Osteocyte (in vitro differentiated cells): Measurements from ENCODE around the gene CCDC142. TPM values are rescaled to one million over a fixed set of nuclear protein-coding genes. Genes with fewer than 3 reads are reported as not detected.

Experiments
- DNase-seq: peaks from one replicate; pipeline ENCODE4 v3.0.0; 2021; ENCODE audit warnings: mixed read lengths; ENCODE audit not compliant: unreplicated experiment; ENCODE audit errors: extremely low spot score
- H3K27ac Mint-ChIP-seq: one replicate; pipeline ENCODE4 v1.8.0; 2021; ENCODE audit warnings: mild to moderate bottlenecking, mixed read lengths; ENCODE audit not compliant: unreplicated experiment
- H3K27me3 Mint-ChIP-seq: one replicate; pipeline ENCODE4 v1.8.0; 2021; ENCODE audit warnings: mixed read lengths; ENCODE audit not compliant: unreplicated experiment
- H3K36me3 Mint-ChIP-seq: one replicate; pipeline ENCODE4 v1.8.0; 2021; ENCODE audit warnings: mixed read lengths; ENCODE audit not compliant: unreplicated experiment
- H3K4me1 Mint-ChIP-seq: one replicate; pipeline ENCODE4 v1.8.0; 2021; ENCODE audit warnings: mixed read lengths; ENCODE audit not compliant: unreplicated experiment
- H3K4me3 Mint-ChIP-seq: one replicate; pipeline ENCODE4 v1.8.0; 2021; ENCODE audit warnings: mild to moderate bottlenecking, moderate library complexity, mixed read lengths; ENCODE audit not compliant: unreplicated experiment
- H3K9me3 Mint-ChIP-seq: one replicate; pipeline ENCODE4 v1.8.0; 2021; ENCODE audit warnings: mixed read lengths; ENCODE audit not compliant: unreplicated experiment
- total RNA-seq: library from RNA; stranded (reverse); gene quantifications from 2 replicates; pipeline ENCODE4 v1.2.1, GENCODE V29; 2021
- TF ChIP-seq, protein P1 (sequence below): fragments of 200-600 bp; sonication (generic); IDR thresholded peaks from 2 replicates; pipeline ENCODE4 v1.5.0; 2021; ENCODE audit warnings: antibody characterized with exemption, mild to moderate bottlenecking, moderate library complexity

CCDC142 gene
- total RNA-seq, 1 donor from 2014 or later, result 20.6 TPM

DNA sequence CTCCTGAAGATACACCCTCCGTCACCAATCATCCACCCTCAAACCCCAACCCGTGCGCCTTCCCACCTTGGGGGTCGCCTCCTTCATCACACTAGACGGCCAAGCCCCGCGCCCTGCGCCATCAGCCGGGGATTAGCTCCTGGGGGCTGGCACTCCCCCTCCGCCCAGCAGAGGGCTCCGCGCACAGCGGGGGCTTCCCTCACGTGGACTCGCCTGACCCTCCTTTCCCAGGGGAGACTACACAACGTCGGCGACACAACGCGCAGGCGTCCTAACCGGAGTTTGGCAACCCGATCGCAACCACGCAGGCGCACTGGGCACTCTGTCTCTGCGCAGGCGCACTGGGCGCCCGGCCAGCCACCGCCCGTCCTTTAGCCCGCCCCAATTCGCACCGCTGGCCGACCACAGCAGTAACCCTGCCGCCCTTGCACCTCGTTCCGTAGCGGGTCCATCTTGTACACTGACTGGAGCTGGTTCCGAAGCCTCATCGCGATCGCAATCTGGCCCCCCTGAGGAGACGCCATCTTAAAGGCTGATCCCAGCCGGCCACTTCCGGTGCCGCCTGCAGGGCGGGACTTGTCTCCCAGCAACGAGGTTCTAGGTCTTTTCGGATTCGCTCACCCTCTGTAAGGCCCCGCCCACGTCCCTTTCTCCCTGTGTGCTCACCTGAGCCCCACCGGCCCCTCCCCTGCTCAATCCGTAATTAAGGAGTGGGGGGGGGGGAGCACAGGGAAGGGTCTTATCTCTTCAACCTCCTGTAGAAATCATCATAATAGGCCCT, 24.5 kb upstream of the CCDC142 start, which contains the start of gene PCGF1:
Gene PCGF1, minus strand, starts transcription at position 551 of the 781 bp plus-strand sequence. Its CDS starts 27 bp downstream, at position 524.
- peaks cover 34% of the 10 kb centered on the region for H3K27me3 Mint-ChIP-seq
- DNase-seq, result peak; percentile 98
- peaks cover 58% of the 10 kb centered on the region for H3K4me1 Mint-ChIP-seq
- peak within 1 kb of the TSS; percentile 98 for H3K4me3 Mint-ChIP-seq
- H3K27ac Mint-ChIP-seq, result peak within 1 kb of the TSS; percentile 100
- no peaks in the 10 kb centered on the region for H3K9me3 Mint-ChIP-seq
- H3K36me3 Mint-ChIP-seq, result peaks cover 20% of the 10 kb centered on the region
- TF ChIP-seq, protein P1, sequence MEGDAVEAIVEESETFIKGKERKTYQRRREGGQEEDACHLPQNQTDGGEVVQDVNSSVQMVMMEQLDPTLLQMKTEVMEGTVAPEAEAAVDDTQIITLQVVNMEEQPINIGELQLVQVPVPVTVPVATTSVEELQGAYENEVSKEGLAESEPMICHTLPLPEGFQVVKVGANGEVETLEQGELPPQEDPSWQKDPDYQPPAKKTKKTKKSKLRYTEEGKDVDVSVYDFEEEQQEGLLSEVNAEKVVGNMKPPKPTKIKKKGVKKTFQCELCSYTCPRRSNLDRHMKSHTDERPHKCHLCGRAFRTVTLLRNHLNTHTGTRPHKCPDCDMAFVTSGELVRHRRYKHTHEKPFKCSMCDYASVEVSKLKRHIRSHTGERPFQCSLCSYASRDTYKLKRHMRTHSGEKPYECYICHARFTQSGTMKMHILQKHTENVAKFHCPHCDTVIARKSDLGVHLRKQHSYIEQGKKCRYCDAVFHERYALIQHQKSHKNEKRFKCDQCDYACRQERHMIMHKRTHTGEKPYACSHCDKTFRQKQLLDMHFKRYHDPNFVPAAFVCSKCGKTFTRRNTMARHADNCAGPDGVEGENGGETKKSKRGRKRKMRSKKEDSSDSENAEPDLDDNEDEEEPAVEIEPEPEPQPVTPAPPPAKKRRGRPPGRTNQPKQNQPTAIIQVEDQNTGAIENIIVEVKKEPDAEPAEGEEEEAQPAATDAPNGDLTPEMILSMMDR, result peak; percentile 49

DNA sequence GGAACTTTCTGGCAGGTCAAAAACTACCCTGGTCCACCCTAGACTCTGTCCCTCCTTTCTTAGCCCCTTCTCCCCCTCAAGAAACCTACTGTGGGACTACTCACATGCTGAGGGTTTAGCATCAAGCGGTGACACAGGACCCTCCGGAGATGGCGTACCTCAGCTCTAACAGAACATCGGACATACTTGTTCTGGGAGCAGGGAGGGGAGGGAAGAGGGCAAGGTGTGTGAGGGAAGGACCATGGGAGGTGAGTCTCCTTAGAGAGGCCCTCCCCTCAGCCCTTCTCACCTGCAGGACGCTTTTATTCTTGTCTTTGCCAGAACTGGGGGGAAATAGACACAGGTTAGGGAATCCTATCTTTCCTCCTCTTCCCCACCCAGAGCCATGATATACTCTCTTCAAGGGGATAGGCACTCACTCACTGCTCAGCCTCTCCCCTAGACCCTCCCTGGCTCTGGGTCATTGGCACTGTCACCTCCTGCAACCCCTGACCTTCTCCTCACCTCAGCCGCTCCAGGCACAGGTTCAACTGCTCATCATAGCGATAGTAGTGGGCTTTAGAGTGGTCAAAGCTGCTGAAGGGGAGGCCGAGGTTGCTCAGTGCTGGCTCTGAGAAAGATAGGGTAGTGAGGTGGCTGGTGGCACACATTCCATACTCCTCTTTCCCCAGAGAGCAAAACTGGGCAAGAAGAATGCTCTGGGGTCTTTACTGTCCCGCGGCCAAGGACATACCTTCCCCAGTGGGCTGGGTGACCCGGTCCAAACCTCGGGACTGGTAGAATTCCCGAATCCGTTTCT, 22.8 kb upstream of the CCDC142 start:
- Mint-ChIP-seq H3K27me3 (peaks cover 27% of the 10 kb centered on the region), H3K4me1 (peaks cover 64% of the 10 kb centered on the region), H3K27ac (peak overlapping the region; percentile 83), H3K9me3 (no peaks in the 10 kb centered on the region), H3K36me3 (peaks cover 20% of the 10 kb centered on the region), H3K4me3 (peak overlapping the region; percentile 98)
- TF ChIP-seq, protein P1, result no peak
- DNase-seq, result no peak

DNA sequence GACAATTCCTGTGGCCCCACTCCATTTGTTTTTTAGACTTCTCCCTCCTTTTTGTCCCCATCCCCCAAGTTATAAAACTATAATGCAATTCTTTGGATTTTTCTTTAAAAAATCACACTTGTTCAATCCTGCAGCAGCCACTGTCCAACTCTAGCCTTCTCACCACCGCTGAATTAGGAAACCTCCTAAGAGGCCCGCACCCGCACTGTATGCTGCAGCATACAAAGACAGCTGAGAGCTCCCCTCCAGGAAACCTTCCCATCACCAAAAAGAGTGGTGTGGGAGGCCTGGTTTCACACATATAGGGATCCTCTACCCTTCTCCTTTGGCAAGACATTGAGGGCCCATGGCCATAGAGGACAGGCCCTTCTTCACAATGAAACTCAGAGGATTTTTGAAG, 21.8 kb upstream of the CCDC142 start:
- H3K4me1 Mint-ChIP-seq, result peaks cover 68% of the 10 kb centered on the region
- TF ChIP-seq, protein P1, result no peak

DNA sequence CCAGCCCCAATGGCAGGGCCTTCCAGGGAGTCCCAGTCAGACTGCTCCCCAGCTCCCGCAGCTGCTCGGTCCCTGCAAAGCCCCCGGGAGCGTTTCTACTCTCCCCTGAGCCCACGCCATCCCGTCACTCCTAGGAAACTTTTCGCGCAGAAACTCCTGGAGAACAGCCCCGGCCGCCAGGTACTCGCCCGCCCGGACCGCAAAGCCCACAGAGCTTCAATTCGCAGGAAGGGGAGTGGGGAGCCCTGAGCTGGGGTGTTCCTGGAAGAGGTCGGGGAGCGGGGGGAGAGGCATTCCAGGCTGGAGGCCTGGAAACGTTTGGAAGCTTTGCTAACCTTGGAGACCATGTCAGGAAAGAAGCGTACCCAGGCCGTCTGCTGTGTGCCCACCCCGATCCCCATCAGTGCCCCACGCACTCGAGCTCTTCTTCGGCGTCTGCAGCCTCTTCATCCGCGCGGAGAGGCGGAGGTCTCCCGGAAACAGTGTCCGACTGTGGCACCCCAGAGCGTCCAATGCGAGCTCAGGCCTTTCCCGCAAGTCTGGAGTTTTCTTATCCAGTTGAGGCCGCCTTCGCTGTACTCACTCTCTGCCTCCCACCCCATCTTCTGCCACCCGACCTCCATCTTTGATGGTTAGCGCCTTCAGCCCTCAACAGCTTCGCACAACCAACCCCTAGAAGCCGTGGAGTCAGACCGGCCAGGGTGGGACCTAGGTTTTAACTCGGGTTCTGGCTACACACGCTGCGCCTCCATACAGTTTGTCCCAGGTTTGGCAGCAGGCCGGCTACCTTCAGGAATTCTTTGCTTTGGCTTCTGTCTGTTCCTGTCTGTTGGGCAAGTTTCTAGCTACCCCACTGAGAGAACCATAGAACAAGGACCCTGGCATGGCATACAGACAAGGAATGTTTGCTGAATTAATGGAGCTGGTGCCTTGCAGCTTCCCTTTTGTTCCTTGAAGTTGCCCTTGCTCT, 21.0 kb upstream of the CCDC142 start:
- Mint-ChIP-seq H3K9me3 (no peaks in the 10 kb centered on the region), H3K4me3 (peak overlapping the region; percentile 71), H3K27ac (peak overlapping the region; percentile 83), H3K36me3 (peaks cover 16% of the 10 kb centered on the region), H3K4me1 (peaks cover 73% of the 10 kb centered on the region), H3K27me3 (peaks cover 27% of the 10 kb centered on the region)
- TF ChIP-seq, protein P1, result no peak
- no peak for DNase-seq

More for the DNA sequence above, 21.8 kb upstream of the CCDC142 start:
- peaks cover 16% of the 10 kb centered on the region for H3K36me3 Mint-ChIP-seq
- H3K27me3 Mint-ChIP-seq, result peaks cover 24% of the 10 kb centered on the region
- peak overlapping the region; percentile 71 for H3K4me3 Mint-ChIP-seq
- DNase-seq, result no peak
- peak overlapping the region; percentile 83 for H3K27ac Mint-ChIP-seq
- no peaks in the 10 kb centered on the region for H3K9me3 Mint-ChIP-seq
